Neutrophil (primary cell): ENCODE measurements around the gene CXXC4.

ENCODE experiments used
- H3K27ac ChIP-seq: fragments of 200-600 bp; sonication (generic); 2 replicates; pipeline ENCODE4 v1.5.1; 2016; ENCODE audit warnings: mild to moderate bottlenecking, moderate library complexity
- H3K27me3 ChIP-seq: fragments of 200-600 bp; sonication (generic); 2 replicates; pipeline ENCODE4 v1.6.0; 2016; ENCODE audit warnings: mild to moderate bottlenecking
- H3K36me3 ChIP-seq: fragments of 200-600 bp; sonication (generic); 2 replicates; pipeline ENCODE4 v1.5.1; 2017
- H3K4me1 ChIP-seq, 2 experiments: fragments of 200-600 bp in 1 of 2; sonication (generic) in 1 of 2; 1 replicate in 1 of 2; 2 replicates in 1 of 2; pipeline versions ENCODE4 v1.5.1 to v1.6.1; 2013 to 2016; ENCODE audit warnings: low read depth in 1 of 2, low read length in 1 of 2, mild to moderate bottlenecking in 1 of 2, moderate library complexity in 1 of 2; ENCODE audit not compliant: control insufficient read depth in 1 of 2, insufficient read depth in 1 of 2
- H3K4me3 ChIP-seq, 2 experiments: fragments of 200-600 bp in 1 of 2; sonication (generic) in 1 of 2; 1 replicate in 1 of 2; 2 replicates in 1 of 2; pipeline ENCODE4 v1.5.1; 2013 to 2016; ENCODE audit warnings: low read depth in 1 of 2, low read length in 1 of 2, mild to moderate bottlenecking in 1 of 2, moderate library complexity in 1 of 2
- H3K9me3 ChIP-seq: fragments of 200-600 bp; sonication (generic); 2 replicates; pipeline ENCODE4 v1.5.1; 2016
- CTCF ChIP-seq: fragments of 200-600 bp; sonication (generic); IDR thresholded peaks from 2 replicates; pipeline ENCODE4 v1.5.1; 2016; ENCODE audit warnings: antibody characterized with exemption

The CXXC4 gene

GRCh38 chr4:104504536-104504935, 9.8 kb upstream of the CXXC4 start:
- no peaks in the 10 kb centered on the region for H3K9me3 ChIP-seq
- no peaks in the 10 kb centered on the region for H3K36me3 ChIP-seq
- H3K27ac ChIP-seq = no peak overlapping the region
- H3K27me3 ChIP-seq = peaks cover 12% of the 10 kb centered on the region
- TF ChIP-seq CTCF = no peak
- H3K4me3 ChIP-seq = no peak overlapping the region
- H3K4me1 ChIP-seq = no peaks in the 10 kb centered on the region

GRCh38 chr4:104502471-104502870, 7.8 kb upstream of the CXXC4 start:
- H3K36me3 ChIP-seq = no peaks in the 10 kb centered on the region

GRCh38 chr4:104501290-104501689, 6.6 kb upstream of the CXXC4 start:
- peaks cover 44% of the 10 kb centered on the region for H3K27me3 ChIP-seq

More at GRCh38 chr4:104502471-104502870, 7.8 kb upstream of the CXXC4 start:
- no peak overlapping the region for H3K27ac ChIP-seq
- no peak for TF ChIP-seq CTCF
- H3K4me1 ChIP-seq = no peaks in the 10 kb centered on the region
- no peaks in the 10 kb centered on the region for H3K9me3 ChIP-seq
- no peak overlapping the region for H3K4me3 ChIP-seq
- peaks cover 32% of the 10 kb centered on the region for H3K27me3 ChIP-seq

GRCh38 chr4:104500442-104500841, 5.7 kb upstream of the CXXC4 start:
- Histone ChIP-seq H3K36me3 (no peaks in the 10 kb centered on the region), H3K27me3 (peaks cover 53% of the 10 kb centered on the region), H3K27ac (no peak overlapping the region), H3K9me3 (no peaks in the 10 kb centered on the region), H3K4me1 (no peaks in the 10 kb centered on the region), H3K4me3 (no peak overlapping the region)
- TF ChIP-seq CTCF = no peak

More at GRCh38 chr4:104501290-104501689, 6.6 kb upstream of the CXXC4 start:
- Histone ChIP-seq H3K36me3 (no peaks in the 10 kb centered on the region), H3K4me1 (no peaks in the 10 kb centered on the region), H3K27ac (no peak overlapping the region), H3K9me3 (no peaks in the 10 kb centered on the region), H3K4me3 (no peak overlapping the region)
- TF ChIP-seq CTCF = no peak

- Histone ChIP-seq H3K36me3 (no peaks in the 10 kb centered on the region), H3K4me1 (no peaks in the 10 kb centered on the region), H3K27ac (no peak overlapping the region), H3K9me3 (no peaks in the 10 kb centered on the region), H3K27me3 (peaks cover 100% of the 10 kb centered on the region), H3K4me3 (no peak overlapping the region)
- TF ChIP-seq CTCF = no peak
Observed at GRCh38 chr4:104494185-104494584, 509 bp downstream of the CXXC4 start.
